Parathyroid adenoma (tissue), 2 donors: ENCODE results near the gene TRAF5.

Experiments
- H2AFZ ChIP-seq: fragments of 300-600 bp; sonication (generic); one replicate; pipeline ENCODE4 v1.7.0; 2017; ENCODE audit warnings: antibody characterized with exemption, mild to moderate bottlenecking
- H3K27ac ChIP-seq: fragments of 300-600 bp; sonication (generic); one replicate; pipeline ENCODE4 v1.7.0; 2017
- H3K27me3 ChIP-seq: fragments of 300-600 bp; sonication (generic); one replicate; pipeline ENCODE4 v1.7.0; 2017; ENCODE audit warnings: low read length; ENCODE audit not compliant: control insufficient read depth, insufficient read depth
- H3K36me3 ChIP-seq: fragments of 300-600 bp; sonication (generic); one replicate; pipeline ENCODE4 v1.7.0; 2017; ENCODE audit warnings: low read length; ENCODE audit not compliant: control insufficient read depth, insufficient read depth
- H3K4me1 ChIP-seq: fragments of 300-600 bp; sonication (generic); one replicate; pipeline ENCODE4 v1.7.0; 2017; ENCODE audit warnings: control low read depth
- H3K4me2 ChIP-seq: fragments of 300-600 bp; sonication (generic); one replicate; pipeline ENCODE4 v1.7.0; 2017; ENCODE audit warnings: low read length
- H3K4me3 ChIP-seq: fragments of 300-600 bp; sonication (generic); one replicate; pipeline ENCODE4 v1.7.0; 2017; ENCODE audit warnings: low read depth, low read length
- H3K79me2 ChIP-seq: fragments of 300-600 bp; sonication (generic); one replicate; pipeline ENCODE4 v1.7.0; 2017; ENCODE audit warnings: control low read depth
- H3K9ac ChIP-seq: fragments of 300-600 bp; sonication (generic); one replicate; pipeline ENCODE4 v1.7.0; 2017; ENCODE audit warnings: mild to moderate bottlenecking
- H3K9me3 ChIP-seq: fragments of 300-600 bp; sonication (generic); one replicate; pipeline ENCODE4 v1.7.0; 2017; ENCODE audit warnings: low read length; ENCODE audit not compliant: control insufficient read depth
- CTCF ChIP-seq: fragments of 300-600 bp; sonication (generic); IDR thresholded peaks from one replicate; pipeline ENCODE4 v1.7.0; 2017; ENCODE audit warnings: antibody characterized with exemption, mild to moderate bottlenecking
- donor health status: primary hyperparathyroidism.

TRAF5 gene

GRCh38 chr1:211330282-211330936 is 3.8 kb downstream of the TRAF5 start:
- Histone ChIP-seq H3K79me2 (no peaks in the 10 kb centered on the region), H3K27me3 (no peaks in the 10 kb centered on the region), H3K4me2 (no peak overlapping the region), H3K36me3 (no peaks in the 10 kb centered on the region), H2AFZ (no peak overlapping the region), H3K9ac (no peak overlapping the region), H3K27ac (no peak overlapping the region), H3K9me3 (no peaks in the 10 kb centered on the region), H3K4me3 (no peak overlapping the region), H3K4me1 (no peaks in the 10 kb centered on the region)
- no peak for TF ChIP-seq CTCF

GRCh38 chr1:211331011-211331709 is 4.5 kb downstream of the TRAF5 start:
- no peaks in the 10 kb centered on the region for H3K4me1 ChIP-seq
- no peaks in the 10 kb centered on the region for H3K9me3 ChIP-seq
- no peak overlapping the region for H3K4me2 ChIP-seq

GRCh38 chr1:211332036-211332616 is 5.5 kb downstream of the TRAF5 start:
- Histone ChIP-seq H3K27me3 (no peaks in the 10 kb centered on the region), H3K4me2 (no peak overlapping the region), H3K9me3 (no peaks in the 10 kb centered on the region), H3K27ac (no peak overlapping the region), H3K4me3 (no peak overlapping the region), H3K4me1 (no peaks in the 10 kb centered on the region), H3K79me2 (no peaks in the 10 kb centered on the region), H2AFZ (no peak overlapping the region), H3K9ac (no peak overlapping the region), H3K36me3 (no peaks in the 10 kb centered on the region)
- no peak for TF ChIP-seq CTCF

More at GRCh38 chr1:211331011-211331709, 4.5 kb downstream of the TRAF5 start:
- Histone ChIP-seq H3K27ac (no peak overlapping the region), H3K9ac (no peak overlapping the region), H2AFZ (no peak overlapping the region), H3K27me3 (no peaks in the 10 kb centered on the region), H3K4me3 (no peak overlapping the region), H3K36me3 (no peaks in the 10 kb centered on the region), H3K79me2 (no peaks in the 10 kb centered on the region)
- no peak for TF ChIP-seq CTCF

- H3K27ac ChIP-seq: no peak overlapping the region
- TF ChIP-seq CTCF: no peak
- H3K4me1 ChIP-seq: no peaks in the 10 kb centered on the region
- H3K4me2 ChIP-seq: no peak overlapping the region
- no peaks in the 10 kb centered on the region for H3K9me3 ChIP-seq
- H3K79me2 ChIP-seq: no peaks in the 10 kb centered on the region
- H2AFZ ChIP-seq: no peak overlapping the region
- H3K9ac ChIP-seq: no peak overlapping the region
- H3K36me3 ChIP-seq: no peaks in the 10 kb centered on the region
- no peak overlapping the region for H3K4me3 ChIP-seq
- H3K27me3 ChIP-seq: no peaks in the 10 kb centered on the region
Measured at GRCh38 chr1:211332830-211333229, 6.2 kb downstream of the TRAF5 start.
